ENCODE results near the gene EFHD1.

The EFHD1 gene

DNA sequence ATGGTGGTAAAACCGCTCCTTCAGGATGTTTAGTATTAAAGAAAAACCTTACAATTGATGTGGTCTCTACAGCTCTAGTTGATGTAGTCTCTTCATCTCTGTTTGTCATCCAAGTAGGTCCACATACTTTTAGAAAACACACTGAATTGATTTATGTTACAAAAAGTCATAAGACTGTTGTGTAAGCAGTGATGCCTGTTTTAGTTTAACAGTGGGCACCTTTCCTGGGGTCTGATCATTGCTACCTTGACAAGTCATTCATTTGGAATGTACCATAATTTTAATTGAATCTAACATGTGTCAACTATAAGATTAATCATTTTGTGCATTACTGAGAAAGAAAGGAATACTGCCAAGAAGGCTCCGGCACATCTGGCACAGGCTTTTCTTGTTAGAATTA, 98.1 kb downstream of the EFHD1 start:
- no peak overlapping the region for H3K4me3 ChIP-seq (ENCODE audit: control insufficient read depth, low read depth, low read length)
- TF ChIP-seq, protein P1, sequence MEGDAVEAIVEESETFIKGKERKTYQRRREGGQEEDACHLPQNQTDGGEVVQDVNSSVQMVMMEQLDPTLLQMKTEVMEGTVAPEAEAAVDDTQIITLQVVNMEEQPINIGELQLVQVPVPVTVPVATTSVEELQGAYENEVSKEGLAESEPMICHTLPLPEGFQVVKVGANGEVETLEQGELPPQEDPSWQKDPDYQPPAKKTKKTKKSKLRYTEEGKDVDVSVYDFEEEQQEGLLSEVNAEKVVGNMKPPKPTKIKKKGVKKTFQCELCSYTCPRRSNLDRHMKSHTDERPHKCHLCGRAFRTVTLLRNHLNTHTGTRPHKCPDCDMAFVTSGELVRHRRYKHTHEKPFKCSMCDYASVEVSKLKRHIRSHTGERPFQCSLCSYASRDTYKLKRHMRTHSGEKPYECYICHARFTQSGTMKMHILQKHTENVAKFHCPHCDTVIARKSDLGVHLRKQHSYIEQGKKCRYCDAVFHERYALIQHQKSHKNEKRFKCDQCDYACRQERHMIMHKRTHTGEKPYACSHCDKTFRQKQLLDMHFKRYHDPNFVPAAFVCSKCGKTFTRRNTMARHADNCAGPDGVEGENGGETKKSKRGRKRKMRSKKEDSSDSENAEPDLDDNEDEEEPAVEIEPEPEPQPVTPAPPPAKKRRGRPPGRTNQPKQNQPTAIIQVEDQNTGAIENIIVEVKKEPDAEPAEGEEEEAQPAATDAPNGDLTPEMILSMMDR (conservative IDR thresholded peaks at IDR 0.05; ENCODE audit: control insufficient read depth, insufficient read depth, low read depth, low read length), result no peak
- DNase-seq (ENCODE audit: low read depth), result peak; percentile 59
